Activated CD4-positive, alpha-beta T cell treated with anti-CD3 and anti-CD28 coated beads, Interleukin-2, Interleukin-6, amounts not matched to agents 100 ng/mL and 50 ng/mL, durations not matched to agents 16 hours and 8 hours (primary cell): ENCODE results near the gene SOX6.
"Not testable (repeated sequence)": the region's sequence is repeated elsewhere in the genome, so short reads cannot be mapped to it uniquely, and the experiment has no call there.

ENCODE experiments used
- DNase-seq: peaks from one replicate; pipeline ENCODE4 v3.0.0-alpha.2; 2020

SOX6 gene

DNA sequence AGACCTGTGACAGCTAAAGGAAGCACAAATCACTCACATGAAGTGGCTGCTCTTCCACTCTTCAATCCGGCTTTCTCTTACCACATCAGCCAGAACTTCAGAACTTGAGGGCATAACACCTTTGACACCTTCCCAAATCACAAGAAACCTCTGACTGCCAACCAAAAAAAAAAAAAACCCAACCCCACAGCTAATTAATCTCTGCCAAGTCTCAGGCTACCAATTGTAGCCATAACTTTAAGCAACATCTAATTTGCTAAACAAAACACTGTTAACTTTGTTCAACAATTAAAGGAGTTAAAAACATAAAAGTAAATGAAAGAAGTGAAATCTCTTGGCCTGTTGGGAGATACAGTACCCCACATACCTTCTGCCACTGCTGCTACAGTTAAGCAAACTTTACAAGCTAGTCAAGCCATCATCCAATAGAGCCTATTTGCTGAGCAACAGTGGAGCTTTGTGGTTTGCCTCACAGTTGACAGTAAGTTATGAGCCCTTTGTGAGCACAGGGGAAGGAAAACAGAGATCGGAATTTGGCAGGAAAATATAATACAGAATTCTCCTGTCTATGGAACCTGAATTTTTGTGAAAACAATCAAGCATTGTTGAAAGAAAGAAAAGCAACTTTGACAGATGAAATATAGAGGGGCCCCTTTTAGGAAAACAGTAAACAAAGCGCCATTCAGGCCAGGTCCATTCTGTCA lies at the start of gene SOX6:
Gene SOX6 (minus strand): TSS at position 490 of the 704 bp plus-strand sequence. CDS start 15,298 bp downstream, outside the sequence.
- DNase-seq = no peak

DNA sequence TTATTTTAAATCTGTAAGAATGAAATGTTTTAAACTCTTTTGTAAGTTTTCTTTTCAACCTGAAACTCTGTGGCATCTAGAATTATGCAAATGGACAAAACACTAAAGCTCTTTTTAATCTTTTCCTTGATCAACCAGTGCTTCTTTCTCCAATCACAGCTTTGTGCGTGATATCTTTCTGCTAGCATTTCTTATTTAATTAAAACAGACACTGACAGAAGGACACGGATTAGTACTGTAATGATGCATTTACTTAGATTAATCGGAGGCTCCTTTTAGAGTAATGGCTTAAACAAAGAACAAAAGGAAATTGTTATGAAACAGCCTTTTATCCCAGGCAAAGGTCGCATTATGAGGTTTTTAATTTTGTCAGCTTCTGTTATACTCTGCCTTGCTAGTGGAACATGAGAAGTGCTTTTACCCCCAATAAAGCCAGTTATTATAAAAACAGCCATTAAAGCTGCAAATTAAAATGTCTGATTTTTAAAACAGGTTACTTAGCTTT lies 48.5 kb upstream of the SOX6 start:
- DNase-seq = no peak

DNA sequence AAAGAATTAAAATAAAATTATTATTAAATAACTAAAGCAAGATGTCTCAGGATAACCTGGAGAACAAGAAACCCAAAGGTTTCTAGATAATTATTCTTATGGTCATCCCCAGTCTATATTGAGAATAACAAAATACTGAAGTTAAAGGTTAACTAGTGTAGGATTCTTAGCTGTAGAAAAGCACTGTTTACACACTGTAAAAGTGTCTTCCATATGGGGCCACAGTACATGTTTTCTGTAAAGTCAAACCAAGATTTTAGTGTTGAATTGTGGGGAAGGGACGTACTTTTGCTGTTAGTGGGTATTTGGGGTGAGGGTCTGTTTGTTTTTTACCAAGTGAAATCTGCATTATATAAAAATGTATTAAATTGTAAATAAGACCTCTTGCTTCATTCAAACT lies 47.5 kb upstream of the SOX6 start:
- DNase-seq = no peak

DNA sequence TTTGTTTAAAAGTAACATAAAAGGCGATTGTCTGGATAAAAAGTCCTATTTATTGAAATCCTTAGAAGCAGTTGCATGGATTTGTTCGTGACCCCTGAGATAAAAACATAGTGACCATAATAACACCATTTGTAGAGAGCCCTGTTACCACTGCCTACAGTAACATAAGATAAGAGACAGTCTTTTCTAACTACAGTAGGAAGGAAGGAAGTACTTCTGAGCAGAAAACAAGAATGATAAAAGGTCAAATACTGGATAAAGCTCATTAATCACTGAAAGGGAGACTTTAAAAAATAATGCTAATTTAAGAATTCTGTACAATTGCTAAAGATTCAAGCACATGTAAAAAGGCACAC lies 47.1 kb upstream of the SOX6 start:
- DNase-seq = no peak

DNA sequence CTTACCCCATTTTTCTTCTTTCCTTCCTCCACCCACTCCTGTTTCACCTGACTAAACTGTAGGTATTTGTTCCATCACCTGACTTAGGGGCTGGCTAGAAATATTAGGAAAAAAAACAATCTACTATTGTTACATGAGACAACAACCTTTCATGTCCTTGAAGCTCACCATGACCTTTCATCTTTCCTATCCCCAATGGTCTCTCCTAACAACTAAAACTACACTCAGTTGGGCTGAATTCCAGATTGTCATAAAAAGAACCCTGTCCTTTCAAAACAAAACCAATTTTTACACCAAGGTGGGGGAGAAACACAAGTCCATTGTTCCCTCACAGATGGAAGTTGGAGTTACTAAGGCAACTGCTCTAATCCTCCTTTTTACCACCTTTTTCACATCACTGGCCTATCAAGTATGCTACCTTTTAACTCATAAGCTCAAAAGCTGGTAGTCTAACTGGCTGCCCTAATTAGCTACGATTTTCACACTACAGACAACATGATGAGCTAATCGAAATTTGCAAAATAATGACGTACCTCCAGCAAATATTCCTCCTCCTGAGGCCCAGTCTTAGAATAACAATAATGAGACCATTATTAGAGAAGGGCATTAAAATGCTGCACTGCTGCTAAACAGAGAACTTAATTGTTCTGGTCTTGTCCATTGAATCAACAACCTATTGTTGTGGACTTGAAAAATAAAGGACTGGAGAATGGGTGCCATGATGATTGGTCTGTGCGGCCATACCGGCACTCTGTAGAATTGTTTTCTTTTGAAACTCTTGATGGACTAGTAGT lies 46.5 kb upstream of the SOX6 start:
- DNase-seq = no peak

DNA sequence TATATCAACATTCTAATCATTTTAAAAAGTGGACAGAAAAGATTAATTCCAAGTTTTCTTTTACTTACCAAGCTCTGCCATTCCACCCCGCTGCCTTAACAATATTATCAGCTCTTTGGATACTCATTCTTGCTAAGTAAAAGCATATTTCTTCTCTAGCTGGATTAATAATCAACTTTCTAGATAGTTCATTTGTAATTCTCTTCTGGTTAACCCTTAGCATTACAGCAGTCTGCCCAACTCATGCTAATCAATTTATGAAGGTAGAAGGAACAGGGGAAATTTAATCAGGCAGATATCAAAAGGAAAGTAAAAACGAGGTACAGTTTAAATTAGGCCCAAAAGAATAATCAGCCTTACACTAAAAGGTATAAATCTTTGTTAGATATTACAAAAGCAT lies 41.0 kb upstream of the SOX6 start:
- DNase-seq = no peak

DNA sequence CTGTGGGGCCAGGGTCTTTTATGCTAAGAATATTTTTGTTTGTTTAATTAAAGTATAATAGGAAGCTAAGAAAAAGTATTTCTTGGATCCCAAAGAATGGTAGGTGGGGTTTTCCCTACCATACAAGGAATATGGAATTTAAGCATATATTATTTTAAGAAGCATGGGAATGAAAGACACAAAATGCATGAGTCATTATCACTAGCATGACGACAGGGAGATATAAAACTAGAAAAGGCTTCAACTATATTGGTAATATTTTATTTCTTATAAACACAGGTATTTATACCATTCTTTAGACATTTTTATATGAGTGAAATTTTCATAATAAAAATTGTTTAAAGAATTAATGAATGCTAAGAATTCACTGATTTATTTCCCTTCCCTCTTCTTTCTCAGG lies 39.3 kb upstream of the SOX6 start:
- no peak for DNase-seq

DNA sequence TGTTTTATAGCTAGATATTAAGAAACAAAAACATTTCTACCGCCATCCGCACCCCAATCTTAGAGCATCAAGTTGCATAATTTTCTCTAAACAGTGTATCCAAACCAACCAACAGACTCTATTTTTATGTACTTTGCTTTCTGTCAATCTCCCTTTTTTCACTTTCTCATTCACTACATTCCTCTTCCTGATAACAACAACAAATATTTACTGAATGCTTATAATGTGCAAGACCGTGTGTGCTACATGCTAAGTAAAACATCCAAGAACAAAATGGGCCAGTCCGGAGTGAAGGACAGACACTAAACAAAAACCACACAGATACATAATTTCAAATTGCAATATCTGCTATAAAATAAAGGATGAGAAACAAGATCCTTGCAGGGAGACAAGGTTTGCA lies 38.6 kb upstream of the SOX6 start:
- DNase-seq = no peak

DNA sequence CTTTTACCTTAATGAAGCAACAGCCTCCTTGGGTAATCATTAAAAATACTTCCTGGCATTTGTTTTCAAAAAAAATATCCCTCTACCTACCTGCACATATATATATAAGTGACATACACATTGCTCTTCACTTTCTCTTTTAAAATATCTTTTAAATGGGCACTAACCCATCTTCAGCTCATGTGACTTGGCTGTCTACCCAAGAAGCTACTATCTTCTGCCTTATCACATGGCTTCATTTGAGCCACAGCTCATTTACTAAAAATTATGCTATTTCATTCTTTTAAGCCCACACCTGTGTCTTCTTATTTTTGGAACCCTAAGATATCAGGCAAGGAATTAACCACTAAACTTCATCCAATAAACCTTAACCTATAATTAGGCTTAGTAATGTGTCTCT lies 37.0 kb upstream of the SOX6 start:
- no peak for DNase-seq

DNA sequence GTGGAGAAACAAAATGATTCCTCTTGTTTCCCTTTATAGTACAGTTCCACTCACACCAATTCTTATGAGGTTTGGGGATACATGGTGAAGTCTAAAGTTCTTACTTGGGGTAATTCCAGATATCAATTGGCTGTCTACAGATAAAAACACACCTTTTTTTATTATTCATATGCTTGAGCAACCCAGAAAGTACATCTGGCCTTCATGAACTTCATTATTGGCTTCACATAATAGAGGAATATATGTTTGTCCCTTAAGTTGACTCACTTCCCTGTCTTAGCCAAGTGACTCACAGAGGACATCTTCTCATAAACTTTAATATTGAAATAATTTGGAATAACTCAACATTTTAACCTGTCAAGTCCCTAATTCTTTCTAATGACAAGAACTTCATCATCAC lies 36.3 kb upstream of the SOX6 start:
- DNase-seq = no peak

DNA sequence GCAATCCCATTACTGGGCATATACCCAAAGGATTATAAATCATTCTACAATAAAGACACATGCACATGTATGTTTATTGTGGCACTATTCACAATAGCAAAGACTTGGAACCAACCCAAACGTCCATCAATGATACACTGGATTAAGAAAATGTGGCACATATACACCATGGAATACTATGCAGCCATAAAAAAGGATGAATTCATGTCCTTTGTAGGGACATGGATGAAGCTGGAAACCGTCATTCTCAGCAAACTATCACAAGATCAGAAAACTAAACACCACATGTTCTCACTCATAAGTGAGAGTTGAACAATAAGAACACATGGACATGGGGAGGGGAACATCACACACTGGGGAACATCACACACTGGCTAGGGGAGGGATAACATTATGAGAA lies 34.5 kb upstream of the SOX6 start:
- not testable (repeated sequence) for DNase-seq

DNA sequence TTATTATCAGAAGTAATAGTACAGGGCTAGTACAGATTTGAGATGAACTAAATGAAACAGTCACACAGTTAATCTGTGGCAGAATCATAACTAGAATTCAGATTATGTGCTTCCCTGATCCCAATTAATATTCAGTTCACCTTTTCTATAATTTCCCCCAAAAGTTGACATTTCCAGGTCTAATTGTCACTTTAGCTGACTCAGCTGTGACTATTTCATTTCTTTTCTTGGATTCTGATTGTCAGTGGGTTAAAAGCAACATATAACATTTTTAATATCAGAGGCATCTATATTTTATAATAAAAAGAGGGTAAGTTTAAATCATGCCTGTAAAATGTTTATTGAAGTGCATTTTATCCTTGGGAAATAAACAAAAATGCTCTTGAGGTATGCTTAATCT lies 28.8 kb upstream of the SOX6 start:
- DNase-seq = no peak

DNA sequence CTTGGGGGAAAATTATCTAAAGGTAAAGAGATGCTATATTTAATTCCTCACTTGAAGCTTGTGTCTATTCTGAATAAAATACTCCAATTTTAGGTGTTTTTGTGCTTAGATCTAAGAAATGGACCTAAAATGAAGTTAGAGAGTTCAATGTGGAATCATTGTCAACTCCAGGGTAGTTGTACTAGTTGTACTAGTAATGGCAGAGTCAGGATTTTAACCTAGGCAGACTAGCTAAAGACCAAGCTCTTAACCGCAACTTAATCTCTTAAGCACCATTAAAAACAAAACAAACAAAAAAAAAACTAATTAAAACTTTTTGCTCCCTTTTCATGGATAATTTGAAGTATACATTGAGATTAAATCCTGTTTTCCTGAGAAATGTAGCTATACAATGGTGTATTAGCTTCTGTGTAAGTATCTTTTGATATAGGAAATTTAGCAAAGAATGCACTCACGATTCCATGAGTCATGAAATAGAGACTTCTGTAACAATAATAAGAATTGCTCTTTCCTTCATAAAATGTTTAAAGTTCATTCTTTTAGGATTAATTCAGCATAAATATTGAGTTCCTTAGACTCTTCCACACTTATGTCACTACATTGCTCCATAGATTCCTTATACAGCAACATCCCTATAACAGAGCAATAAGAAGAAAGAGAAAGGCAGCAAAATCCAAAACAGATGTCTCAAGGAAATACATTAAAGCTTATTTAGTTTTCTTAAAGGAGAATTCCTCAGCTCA lies 26.5 kb upstream of the SOX6 start:
- DNase-seq = no peak

DNA sequence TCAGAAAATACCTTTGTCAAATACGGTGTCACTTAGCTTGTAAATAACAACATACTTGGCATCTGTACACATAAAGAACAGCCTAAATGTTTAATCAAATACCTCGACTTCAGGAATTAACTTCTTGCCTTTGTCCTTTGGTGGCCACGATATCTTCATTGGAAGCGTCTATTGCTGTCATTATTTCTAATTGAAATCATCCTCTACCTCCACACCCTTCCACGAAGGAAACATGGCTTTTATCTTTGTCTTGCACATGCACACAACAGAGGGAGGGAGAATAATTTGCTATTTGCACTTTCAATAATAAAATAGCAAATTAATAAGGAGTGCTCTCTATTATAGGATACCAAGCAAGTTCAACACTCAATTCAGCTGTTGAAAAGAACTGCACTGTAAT lies 25.8 kb upstream of the SOX6 start:
- DNase-seq = no peak

DNA sequence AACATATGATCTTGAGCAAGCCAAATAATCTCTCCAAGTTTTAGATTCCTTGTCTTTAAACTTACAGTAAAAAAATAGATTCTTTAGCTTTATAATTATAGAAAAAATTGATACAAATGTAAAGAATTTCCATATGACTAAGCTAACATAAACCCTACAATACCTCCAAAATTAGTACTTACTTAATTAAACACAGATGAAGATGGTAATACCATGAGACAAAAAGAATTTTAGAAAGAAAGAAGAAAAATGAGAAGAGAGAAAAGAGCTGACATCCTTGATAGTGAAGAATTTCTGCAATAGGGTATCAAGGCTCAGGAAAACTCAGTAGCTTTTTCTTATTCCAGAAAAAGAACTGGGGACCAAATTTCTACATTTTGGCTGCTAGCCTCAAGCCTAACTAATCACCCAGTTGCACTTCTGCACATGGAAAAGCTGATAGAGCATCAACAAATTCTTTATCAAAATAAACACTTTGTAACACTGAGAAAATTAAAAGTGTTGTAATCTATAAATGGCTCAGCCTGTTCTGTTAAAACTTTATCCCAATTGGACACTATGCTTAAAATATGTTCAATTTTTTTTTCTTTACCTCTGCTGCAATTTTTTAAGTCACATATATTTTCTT lies 24.7 kb upstream of the SOX6 start:
- DNase-seq = no peak

DNA sequence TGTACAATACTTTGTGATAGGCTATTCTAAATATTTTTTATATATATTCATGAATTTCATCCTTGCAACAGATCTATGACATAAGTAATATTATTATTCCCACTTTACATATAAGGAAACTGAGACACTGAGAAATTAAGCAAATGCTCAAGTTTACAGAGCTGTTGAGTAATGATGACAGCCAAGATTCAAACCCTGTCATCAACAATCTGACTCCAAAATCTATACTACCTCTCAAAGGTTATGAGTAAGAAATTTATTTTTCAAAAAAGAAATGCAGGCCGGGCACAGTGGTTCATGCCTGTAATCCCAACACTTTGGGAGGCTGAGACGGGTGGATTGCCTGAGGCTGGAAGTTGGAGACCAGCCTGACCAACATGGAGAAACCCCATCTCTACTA lies 22.6 kb upstream of the SOX6 start:
- DNase-seq = no peak

DNA sequence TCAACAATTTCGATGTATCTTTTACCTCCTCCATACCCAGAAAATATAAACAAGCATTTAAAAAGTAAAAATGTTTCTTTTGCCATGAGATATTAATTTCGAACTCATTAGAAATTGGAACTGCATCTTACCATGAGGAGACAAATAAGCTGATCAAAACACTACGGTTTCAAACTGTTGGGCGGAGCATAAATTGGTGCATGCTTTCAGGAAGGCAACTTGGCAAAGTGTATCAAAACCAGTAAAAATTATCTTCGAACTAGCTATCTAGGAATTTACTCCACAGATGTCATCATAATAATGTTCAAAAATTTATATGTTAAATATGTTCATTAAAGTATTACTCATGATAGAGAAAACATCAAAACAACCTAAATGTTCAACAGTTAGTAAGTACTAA lies 21.4 kb upstream of the SOX6 start:
- no peak for DNase-seq

DNA sequence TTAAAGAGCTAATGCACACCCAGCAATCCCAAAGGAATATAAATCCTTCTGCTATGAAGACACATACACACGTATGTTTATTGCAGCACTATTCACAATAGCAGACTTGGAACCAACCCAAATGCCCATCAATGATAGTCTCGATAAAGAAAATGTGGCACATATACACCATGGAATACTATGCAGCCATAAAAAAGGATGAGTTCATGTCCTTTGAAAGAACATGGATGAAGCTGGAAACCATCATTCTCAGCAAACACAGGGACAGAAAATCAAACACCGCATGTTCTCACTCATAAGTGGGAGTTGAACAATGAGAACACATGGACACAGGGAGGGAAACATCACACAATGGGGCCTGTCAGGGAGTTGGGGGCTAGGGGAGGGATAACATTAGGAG lies 19.3 kb upstream of the SOX6 start:
- not testable (repeated sequence) for DNase-seq

DNA sequence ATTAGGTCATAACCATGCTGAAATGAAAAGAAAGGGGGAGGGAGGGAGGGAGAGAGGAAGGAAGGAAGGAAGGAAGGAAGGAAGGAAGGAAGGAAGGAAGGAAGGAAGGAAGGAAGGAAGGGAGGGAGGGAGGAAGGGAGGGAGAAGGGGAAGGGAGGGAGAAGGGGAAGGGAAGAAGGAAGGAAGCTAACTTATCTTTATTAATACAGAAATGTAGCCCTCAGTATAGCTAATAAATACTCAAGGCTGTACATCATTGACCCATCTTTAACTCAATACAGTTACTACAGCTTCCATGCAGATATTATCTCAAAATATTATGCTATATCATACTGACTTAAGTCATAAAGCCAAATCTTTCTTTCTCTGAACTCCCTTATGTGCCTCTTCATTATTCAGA lies 17.4 kb upstream of the SOX6 start:
- DNase-seq = no peak

DNA sequence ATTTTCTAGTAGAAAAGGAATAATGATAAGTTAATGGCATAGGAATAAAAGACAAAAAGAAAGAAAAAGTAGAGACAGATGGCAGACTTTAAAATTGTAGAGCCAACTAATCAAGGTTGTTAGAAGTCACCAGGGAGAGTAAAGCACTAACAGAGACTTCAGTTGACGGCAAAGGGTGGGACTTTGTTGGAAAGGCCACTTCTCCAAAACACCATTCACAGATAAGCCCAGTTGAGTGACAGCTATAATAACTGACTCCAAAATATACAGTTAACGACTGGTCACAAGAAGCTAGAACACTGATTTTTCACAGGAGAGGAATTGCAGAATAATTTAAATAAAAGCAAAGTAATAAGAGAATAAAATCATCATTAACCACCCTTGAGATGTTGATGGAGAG lies 16.0 kb upstream of the SOX6 start:
- no peak for DNase-seq

DNA sequence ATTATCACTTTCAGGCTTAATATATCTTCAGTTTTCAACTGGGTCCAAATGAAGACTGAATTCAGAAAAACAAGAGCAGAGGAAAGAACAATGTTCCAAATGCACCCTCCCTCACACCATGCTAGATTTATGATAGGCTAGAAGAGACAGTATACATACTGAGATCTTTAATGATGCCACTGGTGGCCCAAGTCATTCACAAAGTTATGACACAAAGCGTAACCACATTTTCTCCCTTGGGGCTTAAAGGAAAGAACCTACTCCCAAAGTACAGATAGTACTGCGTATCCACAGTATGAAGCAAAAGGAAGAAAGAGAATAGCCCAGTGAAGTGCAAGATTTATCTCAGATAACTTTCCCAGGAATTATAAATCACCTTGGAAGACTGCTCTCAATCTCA lies 10.9 kb upstream of the SOX6 start:
- no peak for DNase-seq

DNA sequence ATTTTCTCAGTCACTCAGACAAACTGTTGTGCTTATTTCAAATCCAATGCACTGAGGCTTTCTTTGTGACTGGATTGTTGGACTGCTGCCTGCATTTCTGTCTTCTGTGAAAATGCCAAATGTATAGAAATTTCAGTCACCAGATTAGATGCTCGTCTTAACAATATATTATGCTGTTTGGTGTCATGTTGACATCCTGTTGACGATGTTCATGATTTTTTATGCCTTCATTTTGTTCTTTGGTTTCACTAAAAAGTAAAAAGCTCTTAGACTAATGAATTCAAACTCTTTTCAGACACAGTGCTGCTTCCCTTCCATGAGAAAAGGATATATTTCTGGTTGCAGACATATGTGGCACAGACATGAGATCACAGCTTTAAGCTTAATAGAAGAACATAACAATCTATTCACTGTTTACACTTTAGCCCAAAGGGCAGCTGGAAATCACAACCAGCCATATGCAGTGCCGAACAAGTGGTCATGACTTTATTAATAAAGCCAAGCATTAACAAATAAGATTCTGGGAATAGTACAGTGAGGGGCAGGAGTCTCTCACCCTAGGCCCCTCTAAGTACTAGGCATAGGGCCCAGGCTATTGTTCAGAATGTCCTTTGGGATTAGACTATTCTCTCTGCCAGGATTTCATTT lies 9.4 kb upstream of the SOX6 start:
- no peak for DNase-seq

DNA sequence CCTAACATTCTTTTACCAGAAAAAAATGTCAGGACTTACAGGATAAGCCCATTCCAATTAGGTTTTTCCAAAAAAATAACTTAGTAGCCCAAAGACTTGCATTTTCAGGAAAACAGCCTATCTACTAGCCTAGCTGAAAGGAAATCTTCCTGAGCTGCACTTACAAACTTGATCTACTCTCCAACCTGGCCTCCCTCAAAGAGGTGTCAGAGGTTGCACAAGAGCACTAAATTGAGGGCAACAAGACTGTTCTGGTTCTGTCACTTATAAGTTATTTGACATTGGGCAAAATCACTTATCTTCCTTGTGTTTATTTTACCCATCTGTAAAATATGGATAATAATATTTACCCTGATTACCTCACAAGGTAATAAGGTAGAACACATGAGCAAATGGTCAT lies 7.9 kb upstream of the SOX6 start:
- no peak for DNase-seq
